ENCODE measurements around the gene PCDHGC4.

Gene PCDHGC4

GRCh38 chr5:141489841-141490240 is 5.0 kb downstream of the PCDHGC4 start:
- no peak overlapping the region for H3K4me3 ChIP-seq (replicated peaks; ENCODE audit: low read depth, low read length)
- no peak for TF ChIP-seq CTCF (IDR thresholded peaks at IDR 0.05; ENCODE audit: low read length, missing control alignments)
- no peak for DNase-seq (ENCODE audit: low read depth)

- no peak overlapping the region for H3K4me3 ChIP-seq (replicated peaks; ENCODE audit: low read depth, low read length)
- DNase-seq (ENCODE audit: low read depth): no peak
- no peak for TF ChIP-seq CTCF (IDR thresholded peaks at IDR 0.05; ENCODE audit: low read length, missing control alignments)
These were observed 5.4 kb downstream of the PCDHGC4 start for GRCh38 chr5:141490271-141490670.

GRCh38 chr5:141490771-141491170 is 5.9 kb downstream of the PCDHGC4 start:
- DNase-seq (ENCODE audit: low read depth): no peak
- TF ChIP-seq CTCF (IDR thresholded peaks at IDR 0.05; ENCODE audit: low read length, missing control alignments): no peak
- no peak overlapping the region for H3K4me3 ChIP-seq (replicated peaks; ENCODE audit: low read depth, low read length)

GRCh38 chr5:141491323-141492167 is 6.7 kb downstream of the PCDHGC4 start:
- DNase-seq (ENCODE audit: low read depth): no peak
- H3K4me3 ChIP-seq (replicated peaks; ENCODE audit: low read depth, low read length): no peak overlapping the region
- no peak for TF ChIP-seq CTCF (IDR thresholded peaks at IDR 0.05; ENCODE audit: low read length, missing control alignments)

GRCh38 chr5:141492168-141492885 is 7.5 kb downstream of the PCDHGC4 start:
- TF ChIP-seq CTCF (IDR thresholded peaks at IDR 0.05; ENCODE audit: low read length, missing control alignments): no peak
- H3K4me3 ChIP-seq (replicated peaks; ENCODE audit: low read depth, low read length): no peak overlapping the region

GRCh38 chr5:141493500-141494422 is 8.9 kb downstream of the PCDHGC4 start:
- H3K4me3 ChIP-seq (replicated peaks; ENCODE audit: low read depth, low read length): no peak overlapping the region
- no peak for TF ChIP-seq CTCF (IDR thresholded peaks at IDR 0.05; ENCODE audit: low read length, missing control alignments)
- DNase-seq (ENCODE audit: low read depth): peak; percentile 55

More at GRCh38 chr5:141492168-141492885, 7.5 kb downstream of the PCDHGC4 start:
- DNase-seq (ENCODE audit: low read depth): no peak

Data from fibroblast of pulmonary artery (primary cell).